Uterus (tissue), 2 donors: ENCODE results near the gene IQSEC1.

Source experiments
- POLR2A ChIP-seq, 2 donors: fragments of 450-650 bp; IDR thresholded peaks; one replicate each; pipeline ENCODE4 v1.6.1; 2016; ENCODE audit warnings: antibody characterized with exemption in 2 of 2, mild to moderate bottlenecking in 1 of 2, moderate library complexity in 1 of 2
- TF ChIP-seq, protein P1 (sequence below), 4 experiments: fragments of 200-600 bp in 2 of 4; fragments of 450-650 bp in 2 of 4; sonication (generic) in 2 of 4; IDR thresholded peaks; one replicate each; pipeline ENCODE4 v1.5.1; 2016 to 2019; ENCODE audit warnings: antibody characterized with exemption in 4 of 4, mild to moderate bottlenecking in 2 of 4, moderate library complexity in 1 of 4

DNA sequence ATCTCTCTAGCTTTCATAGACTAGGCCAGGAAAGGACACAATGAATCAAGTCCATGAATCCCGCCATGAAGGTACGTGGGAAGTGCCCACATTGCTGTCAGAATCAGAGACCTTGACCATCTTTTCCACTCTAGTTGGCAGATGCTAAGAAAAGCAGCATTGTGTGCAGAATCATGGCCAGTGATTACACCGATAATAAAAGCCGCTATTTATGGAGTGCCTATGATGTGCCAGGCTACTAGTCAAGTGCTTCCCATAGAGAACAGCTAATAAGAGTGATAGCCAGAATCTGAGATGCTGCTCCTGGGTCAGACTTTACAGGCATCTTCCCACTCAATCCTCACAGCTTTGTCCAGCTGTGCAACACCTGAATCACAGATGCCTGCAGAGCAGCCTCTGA lies 218.7 kb downstream of the IQSEC1 start:
- TF ChIP-seq, protein P1, sequence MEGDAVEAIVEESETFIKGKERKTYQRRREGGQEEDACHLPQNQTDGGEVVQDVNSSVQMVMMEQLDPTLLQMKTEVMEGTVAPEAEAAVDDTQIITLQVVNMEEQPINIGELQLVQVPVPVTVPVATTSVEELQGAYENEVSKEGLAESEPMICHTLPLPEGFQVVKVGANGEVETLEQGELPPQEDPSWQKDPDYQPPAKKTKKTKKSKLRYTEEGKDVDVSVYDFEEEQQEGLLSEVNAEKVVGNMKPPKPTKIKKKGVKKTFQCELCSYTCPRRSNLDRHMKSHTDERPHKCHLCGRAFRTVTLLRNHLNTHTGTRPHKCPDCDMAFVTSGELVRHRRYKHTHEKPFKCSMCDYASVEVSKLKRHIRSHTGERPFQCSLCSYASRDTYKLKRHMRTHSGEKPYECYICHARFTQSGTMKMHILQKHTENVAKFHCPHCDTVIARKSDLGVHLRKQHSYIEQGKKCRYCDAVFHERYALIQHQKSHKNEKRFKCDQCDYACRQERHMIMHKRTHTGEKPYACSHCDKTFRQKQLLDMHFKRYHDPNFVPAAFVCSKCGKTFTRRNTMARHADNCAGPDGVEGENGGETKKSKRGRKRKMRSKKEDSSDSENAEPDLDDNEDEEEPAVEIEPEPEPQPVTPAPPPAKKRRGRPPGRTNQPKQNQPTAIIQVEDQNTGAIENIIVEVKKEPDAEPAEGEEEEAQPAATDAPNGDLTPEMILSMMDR (IDR thresholded peaks at IDR 0.05), result no peak
- no peak for TF ChIP-seq POLR2A (IDR thresholded peaks at IDR 0.05)
